NB4 (cell line): ENCODE measurements around the gene MRPL22.

ENCODE experiments used
- POLR2A ChIP-seq: IDR thresholded peaks from 2 replicates; pipeline ENCODE4 v1.6.1; 2011; ENCODE audit warnings: mild to moderate bottlenecking; ENCODE audit not compliant: insufficient read length; ENCODE audit errors: extremely low read depth
- TF ChIP-seq, protein P1 (sequence below): IDR thresholded peaks from one replicate; pipeline ENCODE4 v1.5.1; 2012; ENCODE audit warnings: low read depth, low read length

DNA sequence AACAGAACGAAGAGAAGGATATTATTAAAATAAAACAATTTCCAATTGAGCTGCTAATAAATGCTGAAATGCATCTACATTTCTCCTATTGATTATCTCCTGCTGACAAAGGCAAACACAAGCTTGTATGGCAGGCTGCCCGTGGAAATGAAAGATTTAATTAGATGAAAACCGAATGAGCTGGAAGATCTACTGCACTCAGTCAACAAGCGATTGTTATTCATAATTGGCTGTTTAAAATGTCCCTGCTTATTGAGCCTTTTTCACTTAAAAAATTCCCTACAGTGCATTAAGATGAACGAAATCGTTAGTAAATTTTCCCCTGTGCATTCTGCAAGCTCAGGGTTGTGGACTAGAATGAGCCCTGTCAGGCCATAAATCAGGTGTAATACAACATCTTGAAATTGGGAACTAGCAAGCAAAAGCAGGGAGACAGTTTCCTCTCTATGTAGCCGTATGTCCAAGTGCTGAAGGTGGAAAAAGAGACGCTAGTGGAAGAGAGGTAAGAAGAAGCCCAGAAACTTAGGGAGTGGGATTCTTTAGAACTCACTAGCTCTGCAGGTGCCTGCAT is 44.2 kb downstream of the MRPL22 start:
- TF ChIP-seq POLR2A = no peak
- TF ChIP-seq, protein P1, sequence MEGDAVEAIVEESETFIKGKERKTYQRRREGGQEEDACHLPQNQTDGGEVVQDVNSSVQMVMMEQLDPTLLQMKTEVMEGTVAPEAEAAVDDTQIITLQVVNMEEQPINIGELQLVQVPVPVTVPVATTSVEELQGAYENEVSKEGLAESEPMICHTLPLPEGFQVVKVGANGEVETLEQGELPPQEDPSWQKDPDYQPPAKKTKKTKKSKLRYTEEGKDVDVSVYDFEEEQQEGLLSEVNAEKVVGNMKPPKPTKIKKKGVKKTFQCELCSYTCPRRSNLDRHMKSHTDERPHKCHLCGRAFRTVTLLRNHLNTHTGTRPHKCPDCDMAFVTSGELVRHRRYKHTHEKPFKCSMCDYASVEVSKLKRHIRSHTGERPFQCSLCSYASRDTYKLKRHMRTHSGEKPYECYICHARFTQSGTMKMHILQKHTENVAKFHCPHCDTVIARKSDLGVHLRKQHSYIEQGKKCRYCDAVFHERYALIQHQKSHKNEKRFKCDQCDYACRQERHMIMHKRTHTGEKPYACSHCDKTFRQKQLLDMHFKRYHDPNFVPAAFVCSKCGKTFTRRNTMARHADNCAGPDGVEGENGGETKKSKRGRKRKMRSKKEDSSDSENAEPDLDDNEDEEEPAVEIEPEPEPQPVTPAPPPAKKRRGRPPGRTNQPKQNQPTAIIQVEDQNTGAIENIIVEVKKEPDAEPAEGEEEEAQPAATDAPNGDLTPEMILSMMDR = no peak
